Chondrocyte (in vitro differentiated cells): ENCODE measurements around the gene SLC22A3. TPM values are rescaled to one million over a fixed set of nuclear protein-coding genes. Genes with fewer than 3 reads are reported as not detected.

Experiments used
- DNase-seq: peaks from one replicate; pipeline ENCODE4 v3.0.0; 2021; ENCODE audit warnings: mixed read lengths, low spot score
- H3K27ac Mint-ChIP-seq: one replicate; pipeline ENCODE4 v1.8.0; 2021; ENCODE audit warnings: mild to moderate bottlenecking, moderate library complexity, mixed read lengths; ENCODE audit not compliant: unreplicated experiment
- H3K27me3 Mint-ChIP-seq: 2 replicates; pipeline ENCODE4 v1.8.0; 2021; ENCODE audit warnings: low read depth, mixed read lengths
- H3K36me3 Mint-ChIP-seq: 2 replicates; pipeline ENCODE4 v1.8.0; 2021; ENCODE audit warnings: low read depth, mixed read lengths
- H3K4me1 Mint-ChIP-seq: 2 replicates; pipeline ENCODE4 v1.8.0; 2021; ENCODE audit warnings: low read depth, mild to moderate bottlenecking, mixed read lengths
- H3K4me3 Mint-ChIP-seq: one replicate; pipeline ENCODE4 v1.8.0; 2021; ENCODE audit warnings: mild to moderate bottlenecking, moderate library complexity, mixed read lengths; ENCODE audit not compliant: unreplicated experiment
- H3K9me3 Mint-ChIP-seq: 2 replicates; pipeline ENCODE4 v1.8.0; 2021; ENCODE audit warnings: low read depth, mixed read lengths
- CTCF ChIP-seq: fragments of 200-600 bp; sonication (generic); IDR thresholded peaks from 2 replicates; pipeline ENCODE4 v1.5.0; 2021; ENCODE audit warnings: antibody characterized with exemption, mild to moderate bottlenecking, moderate library complexity
- total RNA-seq: library from RNA; stranded (reverse); gene quantifications from 3 replicates; pipeline ENCODE4 v1.2.1, GENCODE V29; 2021

SLC22A3 gene
- total RNA-seq, 1 donor from 2014 or later = 1.6 TPM

DNA sequence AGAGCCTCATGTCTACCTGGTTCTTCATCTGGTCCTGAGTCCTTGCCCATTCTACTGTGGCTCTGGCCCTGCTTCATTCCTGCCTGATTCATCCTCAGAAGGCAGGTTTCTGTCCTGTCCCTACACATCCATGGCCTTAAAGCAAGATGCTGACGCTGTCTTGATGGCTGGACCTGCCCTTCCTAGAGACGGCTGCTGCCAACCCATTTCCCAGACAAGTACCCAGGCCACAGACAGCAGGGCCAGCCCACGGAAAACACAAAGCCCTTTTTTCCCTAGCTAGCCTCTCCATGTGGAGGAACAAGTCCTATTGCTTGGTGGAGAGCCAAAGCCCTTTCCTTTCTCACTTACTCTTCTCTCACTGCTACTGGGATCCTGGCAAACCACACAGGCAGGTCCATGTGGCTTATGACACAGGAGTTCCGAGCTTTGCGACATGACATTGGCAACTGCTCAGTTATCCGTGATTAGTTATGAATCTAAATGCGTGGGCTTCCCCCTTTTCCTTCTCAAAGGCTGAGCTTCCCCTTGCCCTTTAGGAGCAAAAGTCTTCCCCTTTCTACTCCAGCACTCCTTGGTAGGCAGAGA lies 72.9 kb downstream of the SLC22A3 start:
- H3K4me3 Mint-ChIP-seq = no peak overlapping the region
- no peaks in the 10 kb centered on the region for H3K9me3 Mint-ChIP-seq
- no peaks in the 10 kb centered on the region for H3K36me3 Mint-ChIP-seq
- H3K4me1 Mint-ChIP-seq = no peaks in the 10 kb centered on the region
- H3K27ac Mint-ChIP-seq = no peak overlapping the region
- DNase-seq = no peak
- TF ChIP-seq CTCF = no peak
- H3K27me3 Mint-ChIP-seq = peaks cover 13% of the 10 kb centered on the region

DNA sequence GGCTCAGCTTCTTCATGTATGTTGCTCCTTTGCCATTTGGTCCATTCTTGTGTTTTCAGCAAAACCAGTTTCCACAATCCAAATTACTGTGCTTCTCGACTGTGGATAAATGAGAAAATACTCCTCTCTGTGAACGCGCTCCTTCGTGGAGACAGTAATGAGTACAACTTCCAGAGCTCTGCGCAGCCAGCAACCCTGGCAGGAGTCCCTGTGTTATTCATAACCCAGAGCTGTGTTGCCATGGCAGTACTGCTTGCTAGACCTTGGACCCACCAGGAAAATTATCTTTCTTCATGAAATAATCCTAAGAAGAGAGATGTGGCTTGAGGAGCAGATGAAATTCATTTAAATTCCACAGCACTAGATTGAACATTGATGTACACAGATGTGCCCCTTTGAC lies 73.7 kb downstream of the SLC22A3 start:
- no peak for DNase-seq
- TF ChIP-seq CTCF = no peak
- no peak overlapping the region for H3K4me3 Mint-ChIP-seq
- peaks cover 1% of the 10 kb centered on the region for H3K4me1 Mint-ChIP-seq
- peaks cover 13% of the 10 kb centered on the region for H3K27me3 Mint-ChIP-seq
- no peak overlapping the region for H3K27ac Mint-ChIP-seq
- no peaks in the 10 kb centered on the region for H3K9me3 Mint-ChIP-seq
- no peaks in the 10 kb centered on the region for H3K36me3 Mint-ChIP-seq

DNA sequence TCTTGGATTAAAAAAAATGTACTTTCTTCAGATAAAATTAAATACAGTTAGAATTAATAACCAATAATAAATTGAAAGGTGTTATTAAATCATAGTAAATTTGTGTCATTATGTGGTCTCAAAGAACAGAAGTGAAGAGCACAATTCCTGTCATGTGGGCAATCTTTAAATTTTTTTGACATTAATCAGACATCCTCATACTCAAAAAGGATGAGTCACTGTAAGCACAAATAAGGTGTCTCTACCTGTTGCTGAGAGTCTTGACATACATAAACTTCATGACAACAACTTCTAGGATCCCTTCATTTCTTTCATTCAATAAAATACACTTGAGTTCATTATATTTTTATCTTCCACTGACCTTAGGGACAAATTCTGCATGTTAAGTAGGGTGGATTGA lies 76.1 kb downstream of the SLC22A3 start:
- Mint-ChIP-seq H3K36me3 (no peaks in the 10 kb centered on the region), H3K27me3 (peaks cover 11% of the 10 kb centered on the region), H3K4me1 (peaks cover 19% of the 10 kb centered on the region), H3K27ac (no peak overlapping the region), H3K9me3 (no peaks in the 10 kb centered on the region), H3K4me3 (no peak overlapping the region)
- no peak for DNase-seq
- TF ChIP-seq CTCF = no peak

DNA sequence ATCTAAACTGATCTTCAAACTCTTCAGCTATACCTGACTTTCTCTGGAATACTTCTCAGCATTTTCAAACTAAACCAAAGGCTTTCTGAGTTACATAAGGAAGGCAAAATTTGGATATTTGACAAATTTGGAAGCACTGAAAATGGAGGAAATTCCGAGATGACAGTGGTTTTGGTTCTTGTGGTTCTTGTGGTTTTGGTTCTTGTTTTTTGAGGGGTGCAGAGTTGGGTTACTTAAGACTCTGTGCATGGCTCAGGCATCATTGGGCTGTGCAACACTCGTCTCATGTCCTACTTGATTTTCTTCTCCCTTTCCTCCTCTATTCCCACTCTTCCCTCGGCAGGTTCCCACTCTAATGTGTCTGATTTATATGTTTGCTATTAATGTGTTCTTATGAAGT lies 78.0 kb downstream of the SLC22A3 start:
- Mint-ChIP-seq H3K9me3 (no peaks in the 10 kb centered on the region), H3K4me1 (peaks cover 26% of the 10 kb centered on the region), H3K36me3 (no peaks in the 10 kb centered on the region), H3K4me3 (no peak overlapping the region), H3K27ac (no peak overlapping the region), H3K27me3 (peaks cover 8% of the 10 kb centered on the region)
- DNase-seq = no peak
- TF ChIP-seq CTCF = no peak

- Mint-ChIP-seq H3K4me3 (no peak overlapping the region), H3K4me1 (peaks cover 30% of the 10 kb centered on the region), H3K9me3 (no peaks in the 10 kb centered on the region), H3K27ac (peak overlapping the region; percentile 34), H3K27me3 (no peaks in the 10 kb centered on the region), H3K36me3 (no peaks in the 10 kb centered on the region)
- no peak for TF ChIP-seq CTCF
- DNase-seq = peak; percentile 63
These were observed 79.3 kb downstream of the SLC22A3 start for GRCh38 chr6:160427312-160428068.
